ENCODE results near the gene DEDD.

DNA sequence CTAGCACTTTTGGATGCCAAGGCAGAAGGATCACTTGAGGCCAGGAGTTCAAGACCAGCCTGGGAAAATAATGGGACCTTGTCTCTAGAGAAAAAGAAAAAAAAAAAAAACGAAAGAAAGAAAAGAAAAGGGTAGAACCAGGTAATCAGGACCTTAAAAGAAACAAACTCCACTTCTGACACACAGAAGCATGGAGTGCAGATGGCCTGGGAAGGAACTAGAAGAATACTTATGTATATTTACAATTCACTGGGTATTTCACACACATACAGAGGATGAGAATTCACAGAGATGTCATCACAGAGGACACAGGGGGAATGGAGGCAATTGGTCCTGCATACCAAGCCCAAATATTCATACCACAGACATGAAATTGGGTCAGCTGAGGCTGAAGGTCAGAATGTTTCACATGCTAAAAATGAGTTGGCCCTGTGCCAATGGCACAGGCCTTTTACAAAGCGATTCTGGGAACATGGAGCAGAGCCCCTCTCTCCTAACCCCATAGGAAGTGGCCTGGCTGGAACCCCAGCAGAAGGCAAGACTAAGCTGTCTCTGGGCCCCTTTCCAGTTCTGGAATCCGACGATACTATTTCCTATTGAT is 40.4 kb upstream of the DEDD start:
- no peak for TF ChIP-seq POLR2AphosphoS5 (IDR thresholded peaks at IDR 0.05; ENCODE audit: low read depth)
- TF ChIP-seq, protein P1, sequence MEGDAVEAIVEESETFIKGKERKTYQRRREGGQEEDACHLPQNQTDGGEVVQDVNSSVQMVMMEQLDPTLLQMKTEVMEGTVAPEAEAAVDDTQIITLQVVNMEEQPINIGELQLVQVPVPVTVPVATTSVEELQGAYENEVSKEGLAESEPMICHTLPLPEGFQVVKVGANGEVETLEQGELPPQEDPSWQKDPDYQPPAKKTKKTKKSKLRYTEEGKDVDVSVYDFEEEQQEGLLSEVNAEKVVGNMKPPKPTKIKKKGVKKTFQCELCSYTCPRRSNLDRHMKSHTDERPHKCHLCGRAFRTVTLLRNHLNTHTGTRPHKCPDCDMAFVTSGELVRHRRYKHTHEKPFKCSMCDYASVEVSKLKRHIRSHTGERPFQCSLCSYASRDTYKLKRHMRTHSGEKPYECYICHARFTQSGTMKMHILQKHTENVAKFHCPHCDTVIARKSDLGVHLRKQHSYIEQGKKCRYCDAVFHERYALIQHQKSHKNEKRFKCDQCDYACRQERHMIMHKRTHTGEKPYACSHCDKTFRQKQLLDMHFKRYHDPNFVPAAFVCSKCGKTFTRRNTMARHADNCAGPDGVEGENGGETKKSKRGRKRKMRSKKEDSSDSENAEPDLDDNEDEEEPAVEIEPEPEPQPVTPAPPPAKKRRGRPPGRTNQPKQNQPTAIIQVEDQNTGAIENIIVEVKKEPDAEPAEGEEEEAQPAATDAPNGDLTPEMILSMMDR (conservative IDR thresholded peaks at IDR 0.05; ENCODE audit: low read depth in 2 of 2), result no peak
- TF ChIP-seq ETS1 (IDR thresholded peaks at IDR 0.05), result no peak
- TF ChIP-seq REST (IDR thresholded peaks at IDR 0.05; ENCODE audit: unreplicated experiment), result no peak
- TF ChIP-seq EZH2 (IDR thresholded peaks at IDR 0.05; ENCODE audit: low read depth, unreplicated experiment), result no peak
- TF ChIP-seq JUNB (IDR thresholded peaks at IDR 0.05; ENCODE audit: unreplicated experiment), result no peak
- no peak for TF ChIP-seq ZNF462 (CRISPR knock-in tag; IDR thresholded peaks at IDR 0.05)
- TF ChIP-seq ZNF114 (CRISPR knock-in tag; IDR thresholded peaks at IDR 0.05), result no peak
- no peak for TF ChIP-seq CREB1 (CRISPR knock-in tag; IDR thresholded peaks at IDR 0.05; ENCODE audit: low read depth)
